Smooth muscle cell (in vitro differentiated cells): ENCODE data around the gene INSC. TPM values are rescaled to one million over a fixed set of nuclear protein-coding genes. Genes with fewer than 3 reads are reported as not detected.

Source experiments
- DNase-seq: peaks from one replicate; lab custom pipeline; 2025; ENCODE audit not compliant: unreplicated experiment; lab: John Stamatoyannopoulos, UW
- H2AFZ ChIP-seq: fragments of 200-600 bp; sonication (generic); 2 replicates; pipeline ENCODE4 v1.6.0; 2016; ENCODE audit warnings: antibody characterized with exemption, low read depth, mild to moderate bottlenecking
- H3F3A ChIP-seq: fragments of 200-600 bp; sonication (generic); 2 replicates; pipeline ENCODE4 v1.6.0; 2017; ENCODE audit warnings: antibody characterized with exemption, low read depth
- H3K27ac ChIP-seq: fragments of 200-600 bp; sonication (generic); 2 replicates; pipeline ENCODE4 v1.5.1; 2016; ENCODE audit warnings: low read depth, mild to moderate bottlenecking
- H3K27me3 ChIP-seq: fragments of 200-600 bp; sonication (generic); 2 replicates; pipeline ENCODE4 v1.6.1; 2016; ENCODE audit warnings: low read depth, mild to moderate bottlenecking
- H3K36me3 ChIP-seq: fragments of 200-600 bp; sonication (generic); 2 replicates; pipeline ENCODE4 v1.5.1; 2016; ENCODE audit warnings: low read depth
- H3K4me1 ChIP-seq: fragments of 200-600 bp; sonication (generic); 2 replicates; pipeline ENCODE4 v1.5.1; 2016; ENCODE audit warnings: low read depth
- H3K4me2 ChIP-seq: fragments of 200-600 bp; sonication (generic); 2 replicates; pipeline ENCODE4 v1.6.0; 2016; ENCODE audit warnings: mild to moderate bottlenecking
- H3K4me3 ChIP-seq: fragments of 200-600 bp; sonication (generic); 2 replicates; pipeline ENCODE4 v1.5.1; 2016; ENCODE audit warnings: mild to moderate bottlenecking
- H3K79me2 ChIP-seq: fragments of 200-600 bp; sonication (generic); 2 replicates; pipeline ENCODE4 v1.6.0; 2016; ENCODE audit warnings: low read depth, mild to moderate bottlenecking
- H3K9ac ChIP-seq: fragments of 200-600 bp; sonication (generic); 2 replicates; pipeline ENCODE4 v1.6.0; 2016; ENCODE audit warnings: low read depth
- H3K9me3 ChIP-seq: fragments of 200-600 bp; sonication (generic); replicated peaks from 2 replicates; pipeline ENCODE4 v1.5.1; 2016; ENCODE audit warnings: low read depth
- H4K20me1 ChIP-seq: fragments of 200-600 bp; sonication (generic); 2 replicates; pipeline ENCODE4 v1.6.0; 2016; ENCODE audit warnings: low read depth
- WGBS: methylation state at CpG from one replicate; pipeline ENCODE4 v1.1.7; 2016; ENCODE audit warnings: low lambda C conversion rate; 5-methylcytosine and 5-hydroxymethylcytosine counted together
- polyA plus RNA-seq: library from polyadenylated mRNA; unstranded; fragments of >200 nt; fragmentation: Nextera tagmentation; extraction: Ambion mirVana; gene quantifications from 2 replicates; pipeline ENCODE4 v1.2.1, GENCODE V29; 2016
- total RNA-seq: library from RNA; depleted of rRNA; stranded (reverse); fragments of >200 nt; gene quantifications from 2 replicates; pipeline ENCODE4 v1.2.3, GENCODE V29; 2014
- TF ChIP-seq, protein P1 (sequence below): fragments of 200-600 bp; sonication (generic); IDR thresholded peaks from 2 replicates; pipeline ENCODE4 v1.5.1; 2017; ENCODE audit warnings: borderline replicate concordance, mild to moderate bottlenecking, antibody characterized with exemption; ENCODE audit not compliant: insufficient read depth, poor library complexity, severe bottlenecking

The INSC gene
- total and polyA plus RNA-seq, 2 experiments from 2014 or later, result not detected

- Histone ChIP-seq H3K27ac (peak overlapping the region; percentile 63), H3K9me3 (no peaks in the 10 kb centered on the region), H3K4me3 (no peak overlapping the region), H3K4me1 (peaks cover 8% of the 10 kb centered on the region), H3K27me3 (no peaks in the 10 kb centered on the region), H2AFZ (no peak overlapping the region), H4K20me1 (no peaks in the 10 kb centered on the region), H3K36me3 (no peaks in the 10 kb centered on the region), H3F3A (no peaks in the 10 kb centered on the region), H3K4me2 (peak overlapping the region; percentile 38), H3K9ac (peak overlapping the region; percentile 16), H3K79me2 (no peaks in the 10 kb centered on the region)
- no peak for DNase-seq
- TF ChIP-seq, protein P1, sequence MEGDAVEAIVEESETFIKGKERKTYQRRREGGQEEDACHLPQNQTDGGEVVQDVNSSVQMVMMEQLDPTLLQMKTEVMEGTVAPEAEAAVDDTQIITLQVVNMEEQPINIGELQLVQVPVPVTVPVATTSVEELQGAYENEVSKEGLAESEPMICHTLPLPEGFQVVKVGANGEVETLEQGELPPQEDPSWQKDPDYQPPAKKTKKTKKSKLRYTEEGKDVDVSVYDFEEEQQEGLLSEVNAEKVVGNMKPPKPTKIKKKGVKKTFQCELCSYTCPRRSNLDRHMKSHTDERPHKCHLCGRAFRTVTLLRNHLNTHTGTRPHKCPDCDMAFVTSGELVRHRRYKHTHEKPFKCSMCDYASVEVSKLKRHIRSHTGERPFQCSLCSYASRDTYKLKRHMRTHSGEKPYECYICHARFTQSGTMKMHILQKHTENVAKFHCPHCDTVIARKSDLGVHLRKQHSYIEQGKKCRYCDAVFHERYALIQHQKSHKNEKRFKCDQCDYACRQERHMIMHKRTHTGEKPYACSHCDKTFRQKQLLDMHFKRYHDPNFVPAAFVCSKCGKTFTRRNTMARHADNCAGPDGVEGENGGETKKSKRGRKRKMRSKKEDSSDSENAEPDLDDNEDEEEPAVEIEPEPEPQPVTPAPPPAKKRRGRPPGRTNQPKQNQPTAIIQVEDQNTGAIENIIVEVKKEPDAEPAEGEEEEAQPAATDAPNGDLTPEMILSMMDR, result no peak
- 16% methylated on average over 8 of the region's 8 CpGs for WGBS
Measured at GRCh38 chr11:15106201-15106965, 8.3 kb upstream of the INSC start.

DNA sequence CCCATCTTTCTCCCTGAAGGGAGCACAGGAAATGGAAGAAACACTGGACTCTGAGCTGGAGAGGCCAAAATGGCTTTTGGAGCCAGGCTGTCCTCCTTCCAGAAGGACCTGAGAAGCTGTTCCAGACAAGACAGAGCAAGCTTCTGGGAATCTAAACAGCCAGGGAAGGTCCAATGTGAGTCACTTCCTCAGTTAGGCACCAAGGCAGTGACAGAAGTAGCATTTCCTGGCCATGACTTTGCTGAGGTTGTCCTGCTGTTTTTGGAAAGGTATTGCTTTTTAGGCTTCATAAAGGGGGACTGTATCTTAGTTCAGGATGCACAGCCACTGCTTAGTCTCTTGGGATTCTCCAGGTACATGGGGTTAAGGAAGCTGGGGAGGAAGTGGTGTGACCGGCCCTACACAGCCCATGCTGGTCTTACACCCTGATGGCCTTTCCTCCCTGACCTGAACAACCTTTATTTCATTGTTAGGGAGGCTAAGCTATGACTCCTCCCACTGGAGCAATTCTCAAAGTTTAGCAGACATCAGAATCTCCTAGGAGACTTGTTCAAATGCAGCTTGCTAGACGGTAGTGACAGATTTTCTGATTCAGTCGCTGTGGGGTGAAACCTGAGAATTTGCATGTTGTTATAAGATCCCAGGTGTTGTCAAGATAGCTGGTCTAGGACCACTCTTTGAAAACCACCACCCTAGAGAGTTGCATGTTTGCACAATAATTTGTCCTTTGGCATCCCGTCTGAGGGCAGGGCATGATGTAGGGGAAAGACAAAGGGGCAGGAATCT is 6.8 kb upstream of the INSC start:
- Histone ChIP-seq H3K4me3 (no peak overlapping the region), H4K20me1 (no peaks in the 10 kb centered on the region), H3K27me3 (no peaks in the 10 kb centered on the region), H3K4me1 (peaks cover 8% of the 10 kb centered on the region), H3K79me2 (no peaks in the 10 kb centered on the region), H3K36me3 (no peaks in the 10 kb centered on the region), H2AFZ (peak overlapping the region; percentile 38), H3K9ac (no peak overlapping the region), H3K9me3 (no peaks in the 10 kb centered on the region), H3K4me2 (peak overlapping the region; percentile 46), H3K27ac (peak overlapping the region; percentile 63), H3F3A (no peaks in the 10 kb centered on the region)
- TF ChIP-seq, protein P1, result no peak
- whole genome bisulfite sequencing, result 94% methylated on average over 4 of the region's 4 CpGs
- DNase-seq, result no peak

- no peak overlapping the region for H3K4me3 ChIP-seq
- TF ChIP-seq, protein P1, result no peak
- no peak overlapping the region for H3K4me2 ChIP-seq
- no peaks in the 10 kb centered on the region for H3K36me3 ChIP-seq
- 95% methylated on average over 2 of the region's 2 CpGs for WGBS
- H3K9ac ChIP-seq, result no peak overlapping the region
- H3K27me3 ChIP-seq, result peaks cover 1% of the 10 kb centered on the region
- H3K9me3 ChIP-seq, result no peaks in the 10 kb centered on the region
- no peaks in the 10 kb centered on the region for H3K79me2 ChIP-seq
- no peak overlapping the region for H2AFZ ChIP-seq
- DNase-seq, result no peak
- peaks cover 8% of the 10 kb centered on the region for H3K4me1 ChIP-seq
- H3K27ac ChIP-seq, result no peak overlapping the region
- no peaks in the 10 kb centered on the region for H4K20me1 ChIP-seq
- no peaks in the 10 kb centered on the region for H3F3A ChIP-seq
Measured at GRCh38 chr11:15108592-15109130, 6.1 kb upstream of the INSC start.
